K562 (cell line): ENCODE measurements around the gene LCA5L. TPM values are rescaled to one million over a fixed set of nuclear protein-coding genes. Genes with fewer than 3 reads are reported as not detected.

Experiments
- ASH1L ChIP-seq: fragments of 450-650 bp; IDR thresholded peaks from 2 replicates; pipeline ENCODE4 v1.6.1; 2018; ENCODE audit warnings: borderline replicate concordance, mild to moderate bottlenecking, low read depth; ENCODE audit not compliant: partially characterized antibody
- CCAR2 ChIP-seq: fragments of 200-400 bp; formaldehyde crosslinking; IDR thresholded peaks from 2 replicates; pipeline ENCODE4 v1.6.1; 2017; ENCODE audit warnings: mild to moderate bottlenecking, low read depth, low read length
- E2F3 ChIP-seq: fragments of 250-450 bp; sonication (Bioruptor Pico); IDR thresholded peaks from 2 replicates; pipeline ENCODE4 v1.4.0; 2020; ENCODE audit warnings: mild to moderate bottlenecking
- GABPB1 ChIP-seq: sonication (generic); formaldehyde crosslinking; IDR thresholded peaks from 2 replicates; pipeline ENCODE4 v1.8.0; 2022; ENCODE audit warnings: mild to moderate bottlenecking, missing genetic modification reagents
- HSF4 ChIP-seq: fragments of 250-450 bp; sonication (Bioruptor Pico); IDR thresholded peaks from 2 replicates; pipeline ENCODE4 v2.1.2; 2022; ENCODE audit warnings: mild to moderate bottlenecking, moderate library complexity, borderline replicate concordance
- L3MBTL2 ChIP-seq: fragments of 450-650 bp; IDR thresholded peaks from 2 replicates; pipeline ENCODE4 v1.6.1; 2016; ENCODE audit warnings: mild to moderate bottlenecking, moderate library complexity
- NBN ChIP-seq: fragments of 450-650 bp; IDR thresholded peaks from 2 replicates; pipeline ENCODE4 v1.6.1; 2016; ENCODE audit warnings: low read depth, mild to moderate bottlenecking
- POLR2A ChIP-seq: fragments of 450-650 bp; conservative IDR thresholded peaks from 2 replicates; pipeline ENCODE4 v1.6.1; 2016
- SAP30 ChIP-seq: fragments of 200-600 bp; sonication (generic); IDR thresholded peaks from 2 replicates; pipeline ENCODE4 v1.6.1; 2012; ENCODE audit warnings: borderline replicate concordance, low read depth, mild to moderate bottlenecking, moderate library complexity, low read length, control low read depth, inconsistent platforms; ENCODE audit not compliant: insufficient read depth, poor library complexity, severe bottlenecking
- SIX5 ChIP-seq, 2 experiments: IDR thresholded peaks; 2 replicates each; pipeline ENCODE4 v1.6.1; 2011; ENCODE audit warnings: low read length in 2 of 2, borderline replicate concordance in 1 of 2, low read depth in 1 of 2, mild to moderate bottlenecking in 1 of 2, moderate library complexity in 1 of 2; ENCODE audit not compliant: insufficient read depth in 1 of 2
- SREBF1 ChIP-seq: fragments of 150-350 bp; IDR thresholded peaks from 2 replicates; pipeline ENCODE4 v1.6.1; 2014; ENCODE audit warnings: antibody characterized with exemption, low read depth, low read length, borderline replicate concordance
- TAF15 ChIP-seq: fragments of 200-400 bp; formaldehyde crosslinking; IDR thresholded peaks from 2 replicates; pipeline ENCODE4 v1.6.1; 2017; ENCODE audit warnings: mild to moderate bottlenecking, low read depth, low read length, moderate library complexity
- TAL1 ChIP-seq: fragments of 450-650 bp; IDR thresholded peaks from 2 replicates; pipeline ENCODE4 v1.6.1; 2016; ENCODE audit warnings: mild to moderate bottlenecking
- U2AF2 ChIP-seq: fragments of 200-400 bp; formaldehyde crosslinking; optimal IDR thresholded peaks from 2 replicates; pipeline ENCODE3; 2017; ENCODE audit warnings: low read depth, mild to moderate bottlenecking, low read length
- ZBTB17 ChIP-seq: fragments of 450-650 bp; formaldehyde crosslinking; IDR thresholded peaks from 2 replicates; pipeline ENCODE4 v1.4.0; 2020; ENCODE audit warnings: mild to moderate bottlenecking
- ZNF282 ChIP-seq: sonication (generic); formaldehyde crosslinking; IDR thresholded peaks from 2 replicates; pipeline ENCODE4 v1.8.1; 2023; ENCODE audit warnings: missing genetic modification reagents
- ZNF561 ChIP-seq: fragments of 450-650 bp; formaldehyde crosslinking; conservative IDR thresholded peaks from 2 replicates; pipeline ENCODE4 v1.4.0; 2020; ENCODE audit warnings: mild to moderate bottlenecking, moderate library complexity
- ZNF584 ChIP-seq: fragments of 200-800 bp; sonication (Bioruptor generic); IDR thresholded peaks from 2 replicates; pipeline ENCODE4 v1.6.1; 2016; ENCODE audit warnings: low read depth, mild to moderate bottlenecking, missing genetic modification characterization, missing compliant biosample characterization
- polyA plus RNA-seq, 8 experiments: library from polyadenylated mRNA; depleted of rRNA in 4 of 8; stranded (reverse) in 5 of 8; unstranded in 3 of 8; fragments of >200 nt; fragmentation: Nextera tagmentation in 2 of 8; fragmentation: Illumina TruSeq in 1 of 8; extraction: Ambion mirVana in 2 of 8; extraction: Trizol in 1 of 8; gene quantifications; 2 replicates each; pipeline versions ENCODE4 v1.2.1 to v1.2.3, GENCODE V29; 2011 to 2014; ENCODE audit warnings: inconsistent platforms in 1 of 8, missing spikeins in 1 of 8
- total RNA-seq, 7 experiments: library from RNA; depleted of rRNA in 6 of 7; stranded (reverse); fragments of >200 nt in 6 of 7; fragmentation: Illumina TruSeq in 2 of 7; extraction: Trizol in 2 of 7; gene quantifications; 2 replicates each; pipeline versions ENCODE4 v1.2.1 to v1.2.3, GENCODE V29; 2011 to 2021; ENCODE audit warnings: low replicate concordance in 1 of 7
- TF ChIP-seq, protein P1 (sequence below): sonication (generic); formaldehyde crosslinking; IDR thresholded peaks from 2 replicates; pipeline ENCODE4 v1.8.1; 2022; ENCODE audit warnings: missing genetic modification reagents
- TF ChIP-seq, protein P2 (sequence below): fragments of 250-450 bp; sonication (Bioruptor Pico); IDR thresholded peaks from 2 replicates; pipeline ENCODE4 v1.5.0; 2021; ENCODE audit warnings: mild to moderate bottlenecking, borderline replicate concordance
- TF ChIP-seq, protein P3 (sequence below): fragments of 250-450 bp; sonication (Bioruptor Pico); IDR thresholded peaks from 2 replicates; pipeline ENCODE4 v1.5.0; 2020; ENCODE audit warnings: mild to moderate bottlenecking, borderline replicate concordance
- TF ChIP-seq, protein P4 (sequence below): fragments of 250-450 bp; sonication (Bioruptor Pico); IDR thresholded peaks from 2 replicates; pipeline ENCODE4 v1.6.1; 2021; ENCODE audit warnings: mild to moderate bottlenecking
- TF ChIP-seq, protein P5 (sequence below): fragments of 450-650 bp; IDR thresholded peaks from 2 replicates; pipeline ENCODE4 v1.6.1; 2016; ENCODE audit warnings: missing biosample characterization, missing genetic modification characterization

LCA5L gene
- total and polyA plus RNA-seq, 9 of the 15 experiments (the other 6 are each of a cell fraction or from before 2014, with no cell fraction given), result 1.8 to 4.9 (median 3.8) TPM

DNA sequence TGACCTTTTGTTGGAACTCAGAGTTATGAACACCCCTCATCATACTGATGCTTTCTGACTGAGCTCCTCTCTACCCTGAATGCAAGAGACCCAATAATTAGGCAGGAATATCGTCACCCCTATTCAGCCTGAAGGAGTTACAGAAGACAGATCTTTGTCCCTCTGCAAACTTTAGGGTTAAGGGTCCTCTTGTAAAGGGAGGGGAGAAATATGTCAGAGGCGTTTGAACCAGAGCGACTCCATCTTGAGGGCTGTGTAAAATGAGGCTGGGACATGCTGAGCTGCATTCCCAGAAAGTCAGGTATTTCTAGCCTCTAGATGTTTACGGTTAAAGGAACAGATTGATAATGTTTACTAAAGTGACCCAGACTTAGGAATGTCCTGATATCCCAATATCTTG, 86.2 kb downstream of the LCA5L start (continued):
- TF ChIP-seq, protein P1, sequence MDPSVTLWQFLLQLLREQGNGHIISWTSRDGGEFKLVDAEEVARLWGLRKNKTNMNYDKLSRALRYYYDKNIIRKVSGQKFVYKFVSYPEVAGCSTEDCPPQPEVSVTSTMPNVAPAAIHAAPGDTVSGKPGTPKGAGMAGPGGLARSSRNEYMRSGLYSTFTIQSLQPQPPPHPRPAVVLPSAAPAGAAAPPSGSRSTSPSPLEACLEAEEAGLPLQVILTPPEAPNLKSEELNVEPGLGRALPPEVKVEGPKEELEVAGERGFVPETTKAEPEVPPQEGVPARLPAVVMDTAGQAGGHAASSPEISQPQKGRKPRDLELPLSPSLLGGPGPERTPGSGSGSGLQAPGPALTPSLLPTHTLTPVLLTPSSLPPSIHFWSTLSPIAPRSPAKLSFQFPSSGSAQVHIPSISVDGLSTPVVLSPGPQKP (CRISPR knock-in tag), result no peak
- TF ChIP-seq SAP30 (no peak), POLR2A (no peak), L3MBTL2 (no peak), ZNF561 (CRISPR knock-in tag) (peak; percentile 72; the same call in 1 of the 2 replicates), SIX5 (IDR thresholded peaks at IDR 0.05; ENCODE audit: borderline replicate concordance in 1 of 2, insufficient read depth in 1 of 2, low read depth in 1 of 2, low read length in 2 of 2) (no peak), ZBTB17 (peak; percentile 91), ZNF282 (no peak), HSF4 (peak; percentile 76; the same call in 1 of the 2 replicates), ZNF584 (CRISPR knock-in tag) (peak; percentile 93), ASH1L (no peak), E2F3 (CRISPR knock-in tag) (peak; percentile 94), GABPB1 (CRISPR knock-in tag) (no peak), TAF15 (no peak), CCAR2 (no peak), SREBF1 (no peak), NBN (no peak), U2AF2 (no peak), TAL1 (no peak)
- TF ChIP-seq, protein P2, sequence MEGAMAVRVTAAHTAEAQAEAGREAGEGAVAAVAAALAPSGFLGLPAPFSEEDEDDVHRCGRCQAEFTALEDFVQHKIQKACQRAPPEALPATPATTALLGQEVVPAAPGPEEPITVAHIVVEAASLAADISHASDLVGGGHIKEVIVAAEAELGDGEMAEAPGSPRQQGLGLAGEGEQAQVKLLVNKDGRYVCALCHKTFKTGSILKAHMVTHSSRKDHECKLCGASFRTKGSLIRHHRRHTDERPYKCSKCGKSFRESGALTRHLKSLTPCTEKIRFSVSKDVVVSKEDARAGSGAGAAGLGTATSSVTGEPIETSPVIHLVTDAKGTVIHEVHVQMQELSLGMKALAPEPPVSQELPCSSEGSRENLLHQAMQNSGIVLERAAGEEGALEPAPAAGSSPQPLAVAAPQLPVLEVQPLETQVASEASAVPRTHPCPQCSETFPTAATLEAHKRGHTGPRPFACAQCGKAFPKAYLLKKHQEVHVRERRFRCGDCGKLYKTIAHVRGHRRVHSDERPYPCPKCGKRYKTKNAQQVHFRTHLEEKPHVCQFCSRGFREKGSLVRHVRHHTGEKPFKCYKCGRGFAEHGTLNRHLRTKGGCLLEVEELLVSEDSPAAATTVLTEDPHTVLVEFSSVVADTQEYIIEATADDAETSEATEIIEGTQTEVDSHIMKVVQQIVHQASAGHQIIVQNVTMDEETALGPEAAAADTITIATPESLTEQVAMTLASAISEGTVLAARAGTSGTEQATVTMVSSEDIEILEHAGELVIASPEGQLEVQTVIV (CRISPR knock-in tag), result peak; percentile 36; the same call in 1 of the 2 replicates
- TF ChIP-seq, protein P3, sequence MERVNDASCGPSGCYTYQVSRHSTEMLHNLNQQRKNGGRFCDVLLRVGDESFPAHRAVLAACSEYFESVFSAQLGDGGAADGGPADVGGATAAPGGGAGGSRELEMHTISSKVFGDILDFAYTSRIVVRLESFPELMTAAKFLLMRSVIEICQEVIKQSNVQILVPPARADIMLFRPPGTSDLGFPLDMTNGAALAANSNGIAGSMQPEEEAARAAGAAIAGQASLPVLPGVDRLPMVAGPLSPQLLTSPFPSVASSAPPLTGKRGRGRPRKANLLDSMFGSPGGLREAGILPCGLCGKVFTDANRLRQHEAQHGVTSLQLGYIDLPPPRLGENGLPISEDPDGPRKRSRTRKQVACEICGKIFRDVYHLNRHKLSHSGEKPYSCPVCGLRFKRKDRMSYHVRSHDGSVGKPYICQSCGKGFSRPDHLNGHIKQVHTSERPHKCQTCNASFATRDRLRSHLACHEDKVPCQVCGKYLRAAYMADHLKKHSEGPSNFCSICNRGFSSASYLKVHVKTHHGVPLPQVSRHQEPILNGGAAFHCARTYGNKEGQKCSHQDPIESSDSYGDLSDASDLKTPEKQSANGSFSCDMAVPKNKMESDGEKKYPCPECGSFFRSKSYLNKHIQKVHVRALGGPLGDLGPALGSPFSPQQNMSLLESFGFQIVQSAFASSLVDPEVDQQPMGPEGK, result peak; percentile 92
- TF ChIP-seq, protein P4, sequence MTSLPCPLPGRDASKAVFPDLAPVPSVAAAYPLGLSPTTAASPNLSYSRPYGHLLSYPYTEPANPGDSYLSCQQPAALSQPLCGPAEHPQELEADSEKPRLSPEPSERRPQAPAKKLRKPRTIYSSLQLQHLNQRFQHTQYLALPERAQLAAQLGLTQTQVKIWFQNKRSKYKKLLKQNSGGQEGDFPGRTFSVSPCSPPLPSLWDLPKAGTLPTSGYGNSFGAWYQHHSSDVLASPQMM (CRISPR knock-in tag), result no peak
- TF ChIP-seq, protein P5, sequence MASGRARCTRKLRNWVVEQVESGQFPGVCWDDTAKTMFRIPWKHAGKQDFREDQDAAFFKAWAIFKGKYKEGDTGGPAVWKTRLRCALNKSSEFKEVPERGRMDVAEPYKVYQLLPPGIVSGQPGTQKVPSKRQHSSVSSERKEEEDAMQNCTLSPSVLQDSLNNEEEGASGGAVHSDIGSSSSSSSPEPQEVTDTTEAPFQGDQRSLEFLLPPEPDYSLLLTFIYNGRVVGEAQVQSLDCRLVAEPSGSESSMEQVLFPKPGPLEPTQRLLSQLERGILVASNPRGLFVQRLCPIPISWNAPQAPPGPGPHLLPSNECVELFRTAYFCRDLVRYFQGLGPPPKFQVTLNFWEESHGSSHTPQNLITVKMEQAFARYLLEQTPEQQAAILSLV (tag), result peak; percentile 88
